HTERT RPE-1 (cell line): ENCODE data around the gene LGALS12.
"Not testable (repeated sequence)": the region's sequence is repeated elsewhere in the genome, so short reads cannot be mapped to it uniquely, and the experiment has no call there.

ENCODE experiments used
- in situ Hi-C: fragments of 300-500 bp; cut with MboI; formaldehyde crosslinking; loops from 4 replicates; pipeline ENCODE4 v1.14.3; 2020; ENCODE audit warnings: low sequenced_read_pairs

LGALS12 gene

DNA sequence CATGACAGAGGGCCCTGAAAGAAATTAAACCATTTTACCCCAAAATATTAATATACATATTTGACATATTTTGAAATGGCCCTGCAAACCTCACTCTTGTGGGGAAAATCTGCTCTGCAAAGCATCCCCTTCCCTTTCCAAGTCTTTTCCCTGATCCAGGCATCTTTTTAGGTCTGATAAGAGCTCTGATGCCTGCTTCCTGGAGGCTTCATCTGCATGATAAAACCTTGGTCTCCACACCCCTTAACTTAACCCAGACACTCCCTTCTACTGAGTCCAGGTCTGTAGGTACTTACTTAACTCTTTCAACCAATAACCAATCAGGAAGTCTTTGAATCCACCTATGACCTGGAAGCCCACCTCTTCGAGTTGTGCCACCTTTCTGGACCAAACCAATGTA is 1.8 kb upstream of the LGALS12 start:
- in situ Hi-C loops, result no loop called here

DNA sequence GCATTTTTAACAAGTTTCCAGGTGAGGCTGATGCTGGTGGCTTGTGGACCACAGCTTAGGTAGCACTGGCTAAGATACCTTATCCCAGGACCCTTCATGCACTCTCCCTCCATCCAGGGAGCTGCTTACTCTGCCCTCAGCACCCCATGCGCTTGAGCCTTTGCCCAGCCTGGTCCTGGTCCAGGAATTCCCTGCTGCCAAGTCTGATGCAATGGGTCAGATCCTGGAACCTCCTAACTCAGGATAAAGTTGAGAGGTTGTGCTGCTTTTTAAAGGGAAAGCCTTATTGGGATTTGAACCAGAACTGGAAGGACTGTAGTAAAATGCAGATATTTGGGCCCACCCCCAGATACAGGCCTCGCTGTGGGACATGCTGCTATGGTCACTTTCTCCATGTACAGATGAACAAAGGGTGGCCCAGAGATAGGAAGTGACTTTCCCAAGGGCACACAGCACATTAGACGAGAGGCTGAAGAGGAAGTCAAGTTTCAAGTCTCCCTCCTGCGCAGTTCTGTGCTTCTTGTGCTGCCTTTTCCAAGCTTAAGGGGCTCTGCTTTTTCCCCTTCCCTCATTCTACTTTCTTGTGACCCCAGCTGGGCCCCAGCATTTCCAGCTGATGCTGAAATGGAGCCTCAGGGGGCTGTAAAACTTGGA is 824 bp upstream of the LGALS12 start:
- in situ Hi-C loops, result no loop called here

DNA sequence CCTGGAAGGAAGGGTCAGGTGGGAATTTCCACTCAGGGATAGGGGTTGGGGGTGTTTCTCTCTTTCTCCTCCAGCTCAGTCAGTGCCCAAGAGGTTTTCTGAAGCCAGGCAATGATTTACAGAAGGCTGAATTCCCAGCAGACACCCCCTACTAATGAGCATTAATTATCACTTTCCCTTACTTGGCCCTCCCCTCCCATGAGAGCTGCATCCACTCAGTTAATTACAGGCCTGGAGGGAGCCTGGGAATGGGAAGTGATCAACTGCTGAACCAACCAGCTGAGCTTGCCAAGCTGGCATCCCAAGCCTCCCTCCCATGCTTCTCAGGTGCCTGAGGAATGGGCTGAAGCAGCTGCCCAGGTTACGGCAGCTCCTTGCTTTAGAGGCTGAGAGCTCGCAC is 992 bp downstream of the LGALS12 start:
- in situ Hi-C loops, result no loop called here

DNA sequence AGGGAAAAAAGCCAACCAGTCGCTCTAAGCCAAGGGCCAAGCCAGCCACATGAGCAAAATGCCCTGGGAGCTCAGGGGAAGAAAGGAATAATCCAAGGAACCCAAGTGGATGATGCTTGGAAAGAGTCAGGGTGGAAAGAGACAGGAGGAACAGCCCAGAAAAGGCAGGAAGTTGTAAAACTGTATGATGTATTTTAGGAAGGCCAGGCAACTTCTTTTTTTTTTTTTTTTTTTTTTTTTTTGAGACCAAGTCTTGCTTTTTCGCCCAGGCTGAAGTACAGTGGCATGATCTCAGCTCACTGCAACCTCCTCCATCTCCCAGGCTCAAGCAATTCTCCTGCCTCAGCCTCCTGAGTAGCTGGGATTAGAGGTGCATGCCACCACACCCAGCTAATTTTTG is 1.6 kb downstream of the LGALS12 start:
- in situ Hi-C loops, result no loop called here

DNA sequence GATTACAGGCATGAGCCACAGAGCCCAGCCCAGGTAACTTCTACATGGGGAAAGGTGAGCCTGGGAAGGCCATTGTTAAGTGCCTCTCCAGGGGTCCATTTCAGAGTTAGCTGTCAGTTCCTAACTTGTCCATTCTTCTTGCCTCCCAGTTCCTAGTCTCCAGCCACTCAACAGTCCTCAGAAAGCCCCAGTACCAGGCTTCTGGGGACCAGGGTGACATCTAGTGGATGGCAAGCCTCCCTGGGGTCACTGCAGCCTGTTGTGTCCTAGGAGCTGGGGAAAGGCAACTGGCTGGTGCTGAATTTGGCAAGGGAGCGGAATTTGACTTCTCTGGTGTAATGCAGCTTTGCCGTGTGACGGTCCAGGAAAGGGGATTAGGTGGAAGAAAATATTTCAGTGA is 2.1 kb downstream of the LGALS12 start:
- in situ Hi-C loops, result no loop called here

DNA sequence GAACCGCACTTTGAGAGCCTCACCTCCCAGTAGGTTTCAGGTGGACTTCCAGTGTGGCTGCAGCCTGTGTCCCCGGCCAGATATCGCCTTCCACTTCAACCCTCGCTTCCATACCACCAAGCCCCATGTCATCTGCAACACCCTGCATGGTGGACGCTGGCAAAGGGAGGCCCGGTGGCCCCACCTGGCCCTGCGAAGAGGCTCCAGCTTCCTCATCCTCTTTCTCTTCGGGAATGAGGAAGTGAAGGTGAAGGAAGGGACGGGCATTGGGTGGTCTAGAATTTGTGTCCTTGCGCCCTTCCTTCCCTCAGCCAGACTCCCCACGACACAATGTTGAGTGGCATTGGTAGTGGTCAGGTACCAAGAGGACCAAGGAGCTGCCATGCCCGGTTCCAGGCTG is 2.9 kb downstream of the LGALS12 start:
- in situ Hi-C loops, result no loop called here

DNA sequence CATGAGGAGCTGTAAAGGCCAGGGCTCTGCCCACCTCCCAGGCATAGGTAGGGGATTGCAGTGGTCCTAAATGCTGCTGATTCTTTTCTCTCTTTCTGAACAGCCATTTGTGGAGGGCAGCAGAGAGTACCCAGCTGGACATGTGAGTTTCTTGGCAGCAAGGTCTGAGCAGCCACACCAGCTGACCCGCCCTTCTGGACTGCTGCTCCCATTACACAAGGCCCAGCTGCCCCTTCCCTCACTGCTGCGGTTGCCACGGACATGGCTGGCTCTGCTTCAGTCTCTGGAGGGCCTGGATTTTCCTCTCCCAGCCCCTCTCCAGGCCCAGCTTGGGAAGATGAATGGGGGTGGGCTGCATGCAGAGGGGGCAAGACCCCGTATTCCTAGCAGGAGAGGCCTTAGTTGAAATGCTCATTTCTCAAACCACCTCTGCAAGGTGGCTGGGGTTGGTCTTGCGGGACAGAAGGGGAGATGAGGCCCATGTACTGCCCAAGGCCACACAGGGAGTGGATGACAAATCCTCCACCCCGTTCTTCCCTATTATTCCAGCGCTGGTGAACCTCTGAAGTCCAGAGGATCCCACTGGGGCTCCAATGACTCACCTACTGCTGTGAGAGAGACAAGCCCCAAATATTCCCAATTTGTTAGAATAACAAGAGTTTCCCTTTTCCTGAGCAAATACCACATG is 4.6 kb downstream of the LGALS12 start:
- in situ Hi-C loops, result no loop called here

DNA sequence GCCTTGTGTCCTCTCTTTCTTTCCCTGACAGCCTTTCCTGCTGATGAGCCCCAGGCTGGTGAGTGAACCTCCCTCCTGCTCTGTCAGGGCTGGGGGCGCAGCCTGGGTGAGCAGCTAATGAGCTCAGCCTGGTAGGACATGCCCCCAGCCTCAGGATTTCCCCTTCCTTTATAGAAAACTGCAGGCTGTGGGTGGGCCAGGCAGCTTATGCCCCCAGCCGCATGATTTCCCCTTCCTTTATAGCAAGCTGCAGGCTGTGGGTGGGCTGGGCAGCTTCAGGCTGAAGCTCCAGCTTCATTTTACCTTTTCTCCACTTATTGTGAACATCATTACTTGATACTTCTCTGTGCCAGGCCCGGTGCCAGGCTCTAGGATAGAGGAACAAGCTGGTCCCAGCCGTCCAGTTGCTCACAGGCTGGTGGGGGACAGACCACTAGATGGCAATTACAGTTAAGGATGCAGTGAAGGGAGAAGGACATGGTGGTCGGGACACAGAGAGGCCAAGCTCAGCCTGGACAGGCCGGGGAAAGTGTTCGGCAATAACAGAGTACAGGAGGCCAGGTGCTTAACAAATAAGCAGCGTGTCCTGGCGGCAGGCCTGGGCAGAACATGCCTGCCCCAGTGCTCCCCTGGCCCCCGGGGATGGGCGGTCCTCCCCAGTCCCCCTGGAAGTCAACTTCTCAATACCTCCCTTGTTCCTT is 5.3 kb downstream of the LGALS12 start:
- in situ Hi-C loops, result no loop called here

DNA sequence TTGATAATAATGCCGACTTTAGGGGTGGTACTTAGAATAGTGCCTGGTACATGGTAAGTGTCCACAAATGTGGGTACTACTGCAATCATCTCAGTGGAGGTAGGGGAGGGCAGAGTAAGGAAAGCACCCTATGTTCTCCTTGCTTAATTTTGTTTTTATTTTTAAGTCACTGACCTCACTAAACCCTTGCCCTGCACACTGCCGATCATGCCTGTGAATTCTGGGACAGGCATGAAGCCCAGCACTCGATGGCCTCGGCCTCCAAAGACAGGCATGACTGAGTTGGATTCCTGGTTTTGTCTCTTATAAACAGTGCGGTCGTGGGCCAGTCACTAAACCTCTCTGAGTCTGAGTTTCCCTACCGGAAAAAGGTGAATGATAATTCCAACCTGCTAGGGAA is 6.9 kb downstream of the LGALS12 start:
- in situ Hi-C loops, result no loop called here

DNA sequence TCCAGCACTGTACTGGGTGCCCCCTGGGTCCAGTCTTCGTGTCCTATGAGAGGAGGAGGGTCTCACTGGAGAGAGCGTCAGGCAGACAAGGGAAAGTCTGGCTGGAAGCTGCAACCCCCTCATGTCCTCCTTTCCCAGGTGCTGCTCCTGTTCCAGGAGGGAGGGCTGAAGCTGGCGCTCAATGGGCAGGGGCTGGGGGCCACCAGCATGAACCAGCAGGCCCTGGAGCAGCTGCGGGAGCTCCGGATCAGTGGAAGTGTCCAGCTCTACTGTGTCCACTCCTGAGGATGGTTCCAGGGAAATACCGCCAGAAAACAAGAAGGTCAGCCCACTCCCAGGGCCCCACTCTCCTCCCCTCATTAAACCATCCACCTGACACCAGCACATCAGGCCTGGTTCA is 10.2 kb downstream of the LGALS12 start:
- in situ Hi-C loops, result no loop called here

DNA sequence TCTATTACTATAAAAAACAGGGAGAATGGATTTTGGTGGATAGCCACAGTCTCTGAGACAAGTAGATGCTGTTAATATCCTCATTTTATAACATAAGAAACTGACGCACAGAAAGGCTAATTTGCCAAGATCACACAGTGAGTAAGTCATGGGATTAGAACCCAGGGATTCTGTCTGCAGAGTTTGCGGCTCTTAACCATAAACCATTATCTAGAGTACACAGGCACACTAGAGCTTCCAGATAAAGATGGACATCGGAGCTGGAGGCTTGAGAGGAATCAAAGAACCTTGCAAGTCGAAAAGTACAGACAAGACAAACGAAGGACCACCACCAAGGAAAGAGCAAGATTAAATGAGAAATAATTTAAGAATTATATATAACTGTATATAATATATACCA is 11.3 kb downstream of the LGALS12 start:
- in situ Hi-C loops, result no loop called here

DNA sequence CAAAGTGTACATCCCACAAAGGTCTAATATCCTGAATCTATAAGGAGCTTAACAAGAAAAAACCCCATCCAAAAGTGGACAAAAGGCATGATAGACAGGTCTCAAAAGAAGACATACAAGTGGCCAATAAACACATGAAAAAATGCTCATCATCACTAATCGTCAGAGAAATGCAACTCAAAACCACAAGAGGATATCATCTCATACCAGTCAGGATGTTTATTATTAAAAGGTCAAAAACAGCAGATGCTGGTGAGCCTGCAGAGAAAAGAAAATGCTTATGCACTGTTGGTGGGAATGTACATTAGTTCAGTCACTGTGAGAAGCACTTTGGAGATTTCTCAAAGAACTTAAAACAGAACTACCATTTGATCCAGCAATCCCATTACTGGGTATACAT is 12.7 kb downstream of the LGALS12 start:
- in situ Hi-C loops, result no loop called here

DNA sequence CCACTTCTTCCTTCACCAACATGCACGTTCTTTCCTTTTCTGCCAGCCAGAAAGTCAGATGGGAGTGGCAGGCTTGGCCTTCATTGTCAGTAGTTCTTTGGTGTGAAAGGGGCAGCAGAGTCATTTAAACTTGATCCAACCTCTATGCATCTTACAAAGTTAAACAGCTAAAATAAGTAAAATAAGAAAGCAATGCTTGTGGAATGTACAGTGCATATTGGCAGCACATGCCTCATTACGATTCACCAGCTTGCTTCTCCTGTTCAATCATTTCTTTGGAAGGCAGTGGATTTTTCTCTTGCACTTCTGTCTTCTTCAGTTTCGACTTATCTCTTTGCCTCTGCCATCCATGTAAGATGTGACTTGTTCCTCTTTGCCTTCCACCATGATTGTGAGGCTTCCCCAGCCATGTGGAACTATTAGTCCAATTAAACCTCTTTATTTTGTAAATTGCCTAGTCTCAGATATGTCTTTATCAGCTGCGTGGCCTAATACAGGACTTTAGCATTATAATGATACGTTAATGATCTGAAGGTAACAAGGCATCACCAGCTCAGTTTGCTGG is 14.8 kb downstream of the LGALS12 start:
- in situ Hi-C loops, result no loop called here

DNA sequence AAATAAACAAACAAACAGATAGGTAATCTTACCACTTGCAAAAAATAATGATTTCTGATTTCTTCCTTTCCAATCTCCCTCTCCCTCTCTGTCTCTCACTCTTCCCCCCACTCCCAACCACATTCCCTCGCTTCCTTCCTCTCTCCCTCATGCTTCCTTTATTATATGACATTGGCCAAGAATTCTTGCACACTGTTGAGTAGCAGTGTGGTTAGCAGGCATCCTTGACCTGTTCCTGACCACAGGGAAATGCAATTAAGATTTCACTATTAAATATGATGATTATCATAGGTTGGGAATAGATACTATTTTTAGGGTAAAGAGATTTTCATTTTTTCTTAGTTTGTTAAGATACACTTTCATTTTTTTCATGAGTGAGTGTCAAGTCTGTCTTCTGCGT is 16.0 kb downstream of the LGALS12 start:
- in situ Hi-C loops, result no loop called here

DNA sequence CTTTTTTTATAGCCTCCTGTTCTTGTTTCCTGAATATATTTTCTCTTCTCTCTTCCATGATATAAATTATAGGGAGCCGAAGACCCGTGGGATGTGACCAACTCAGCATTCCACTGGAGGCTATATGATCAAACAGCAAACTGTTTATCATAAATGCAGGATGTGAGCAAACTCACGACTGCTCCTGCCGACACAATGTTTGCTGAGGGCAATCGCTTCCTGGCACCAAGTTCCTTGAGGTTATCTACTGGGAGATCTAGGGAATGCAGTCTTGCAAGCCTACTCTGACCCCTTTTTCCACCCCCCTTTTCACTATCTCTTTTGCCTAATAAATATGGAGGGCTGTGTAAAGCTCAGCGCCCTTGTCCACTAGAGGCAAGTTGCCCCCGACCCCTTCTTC is 17.3 kb downstream of the LGALS12 start:
- in situ Hi-C loops, result no loop called here

DNA sequence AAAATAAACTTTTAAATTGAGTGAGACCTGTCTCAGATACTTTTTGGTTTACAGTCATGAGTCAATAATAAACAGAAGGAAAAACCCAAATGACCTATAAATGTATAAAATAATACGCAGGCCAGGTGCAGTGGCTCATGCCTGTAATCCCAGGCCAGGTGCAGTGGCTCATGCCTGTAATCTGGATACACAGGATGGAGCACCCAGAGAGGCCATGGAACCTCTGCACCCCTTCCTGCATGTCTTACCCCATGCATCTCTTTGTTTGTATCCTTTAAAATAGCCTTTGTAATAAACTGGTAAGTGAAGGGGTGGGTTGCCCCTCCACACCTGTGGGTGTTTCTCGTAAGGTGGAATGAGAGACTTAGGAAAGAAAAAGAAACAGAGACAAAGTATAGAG is 21.8 kb downstream of the LGALS12 start:
- in situ Hi-C loops, result no loop called here

DNA sequence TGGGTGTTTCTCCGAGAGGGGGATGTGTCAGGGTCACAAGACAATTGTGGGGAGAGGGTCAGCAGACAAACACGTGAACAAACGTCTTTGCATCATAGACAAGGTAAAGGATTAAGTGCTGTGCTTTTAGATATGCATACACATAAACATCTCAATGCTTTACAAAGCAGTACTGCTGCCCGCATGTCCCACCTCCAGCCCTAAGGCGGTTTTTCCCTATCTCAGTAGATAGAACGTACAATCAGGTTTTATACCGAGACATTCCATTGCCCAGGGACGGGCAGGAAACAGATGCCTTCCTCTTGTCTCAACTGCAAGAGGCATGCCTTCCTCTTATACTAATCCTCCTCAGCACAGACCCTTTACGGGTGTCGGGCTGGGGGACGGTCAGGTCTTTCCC is 22.3 kb downstream of the LGALS12 start:
- in situ Hi-C loops, result not testable (repeated sequence)

DNA sequence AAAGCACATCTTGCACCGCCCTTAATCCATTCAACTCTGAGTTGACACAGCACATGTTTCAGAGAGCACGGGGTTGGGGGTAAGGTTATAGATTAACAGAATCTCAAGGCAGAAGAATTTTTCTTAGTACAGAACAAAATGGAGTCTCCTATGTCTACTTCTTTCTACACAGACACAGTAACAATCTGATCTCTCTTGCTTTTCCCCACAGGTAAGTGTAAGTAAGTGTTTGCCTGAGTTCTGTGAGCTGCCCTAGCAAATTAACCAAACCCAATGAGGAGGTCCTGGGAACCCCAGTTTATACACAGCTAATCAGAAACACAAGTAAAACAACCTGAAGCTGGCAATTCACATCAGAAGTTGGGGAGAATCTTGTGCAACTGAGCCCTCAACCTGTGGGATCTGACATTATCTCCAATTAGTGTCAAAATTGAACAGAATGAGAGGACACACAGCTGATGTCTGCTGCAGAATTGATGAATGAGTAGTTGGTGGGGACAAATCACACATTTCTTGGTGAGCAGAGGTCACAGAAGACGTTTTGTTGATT is 22.9 kb downstream of the LGALS12 start:
- in situ Hi-C loops, result not testable (repeated sequence)

DNA sequence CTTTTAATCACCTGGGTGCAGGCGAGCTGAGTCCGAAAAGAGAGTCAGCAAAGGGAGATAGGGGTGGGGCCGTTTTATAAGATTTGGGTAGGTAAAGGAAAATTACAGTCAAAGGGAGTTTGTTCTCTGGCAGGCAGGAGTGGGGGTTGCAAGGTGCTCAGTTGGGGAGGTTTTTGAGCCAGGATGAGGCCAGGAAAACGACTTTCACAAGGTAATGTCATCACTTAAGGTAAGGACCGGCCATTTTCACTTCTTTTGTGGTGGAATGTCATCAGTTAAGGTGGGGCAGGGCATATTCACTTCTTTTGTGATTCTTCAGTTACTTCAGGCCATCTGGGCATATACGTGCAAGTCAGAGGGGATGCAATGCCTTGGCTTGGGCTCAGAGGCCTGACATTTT is 23.5 kb downstream of the LGALS12 start:
- in situ Hi-C loops, result not testable (repeated sequence)

DNA sequence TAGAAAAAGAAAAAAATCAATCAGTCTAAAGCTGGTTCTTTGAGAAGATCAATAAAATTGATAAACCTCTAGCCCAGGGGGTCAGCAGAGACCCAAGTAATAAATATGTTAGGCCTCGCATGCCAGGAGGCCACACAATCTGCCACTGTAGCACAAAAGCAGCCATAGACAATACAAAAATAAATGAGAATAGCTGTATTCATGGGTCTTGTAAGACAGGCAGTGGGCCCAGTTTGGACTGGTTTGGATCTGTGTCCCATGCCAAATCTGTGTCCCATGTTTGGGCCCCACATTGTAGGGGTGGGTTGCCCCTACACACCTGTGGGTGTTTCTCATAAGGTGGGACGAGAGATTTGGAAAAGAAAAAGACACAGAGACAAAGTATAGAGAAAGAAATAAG is 24.1 kb downstream of the LGALS12 start:
- in situ Hi-C loops, result no loop called here

DNA sequence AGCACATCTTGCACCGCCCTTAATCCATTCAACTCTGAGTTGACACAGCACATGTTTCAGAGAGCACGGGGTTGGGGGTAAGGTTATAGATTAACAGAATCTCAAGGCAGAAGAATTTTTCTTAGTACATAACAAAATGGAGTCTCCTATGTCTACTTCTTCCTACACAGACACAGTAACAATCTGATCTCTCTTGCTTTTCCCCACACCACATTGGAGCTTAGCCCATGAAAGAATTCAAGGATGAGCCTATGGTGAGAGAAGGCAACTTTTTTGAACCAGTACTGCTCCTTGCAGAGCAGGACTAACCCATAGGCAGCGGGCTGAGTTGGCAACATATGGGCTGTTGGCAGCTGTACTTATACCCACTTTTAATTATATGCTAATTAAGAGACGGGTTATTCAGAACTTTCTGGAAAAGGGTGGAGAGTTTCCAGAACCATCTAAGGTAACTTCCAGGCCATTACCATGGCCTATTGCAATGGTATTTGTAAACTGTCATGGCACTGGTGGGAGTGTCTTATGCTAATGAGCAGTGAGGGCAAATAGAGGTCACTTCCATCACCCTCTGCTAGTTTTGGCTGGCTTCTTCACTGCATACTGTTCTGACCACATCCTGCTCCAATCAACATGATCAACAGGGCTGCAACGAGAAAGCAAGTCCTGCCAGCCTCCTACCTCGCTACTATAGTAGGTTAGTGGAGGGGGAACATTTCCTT is 25.3 kb downstream of the LGALS12 start:
- in situ Hi-C loops, result not testable (repeated sequence)
